ENCODE data around the gene SMAD2.

SMAD2 gene

DNA sequence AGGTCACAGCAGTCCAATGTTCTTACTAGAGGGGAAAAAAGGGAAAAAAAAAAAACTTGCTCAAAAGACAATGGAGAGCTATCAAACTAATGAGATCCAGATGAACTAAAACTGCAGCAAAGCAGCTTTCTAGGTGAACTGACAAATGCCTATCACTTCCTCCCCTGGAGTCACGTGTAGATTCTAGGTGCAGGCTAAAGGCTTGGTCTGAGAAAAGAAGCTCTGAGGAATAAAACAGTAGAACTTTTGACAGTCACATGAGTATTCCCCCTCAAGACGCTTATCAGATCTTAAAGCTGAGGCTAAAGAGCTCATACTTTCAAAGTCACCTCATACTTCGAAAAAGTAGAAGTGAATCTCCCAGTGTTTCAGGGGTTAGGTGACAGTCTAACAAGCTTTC is 42.3 kb downstream of the SMAD2 start:
- TF ChIP-seq, protein P1, sequence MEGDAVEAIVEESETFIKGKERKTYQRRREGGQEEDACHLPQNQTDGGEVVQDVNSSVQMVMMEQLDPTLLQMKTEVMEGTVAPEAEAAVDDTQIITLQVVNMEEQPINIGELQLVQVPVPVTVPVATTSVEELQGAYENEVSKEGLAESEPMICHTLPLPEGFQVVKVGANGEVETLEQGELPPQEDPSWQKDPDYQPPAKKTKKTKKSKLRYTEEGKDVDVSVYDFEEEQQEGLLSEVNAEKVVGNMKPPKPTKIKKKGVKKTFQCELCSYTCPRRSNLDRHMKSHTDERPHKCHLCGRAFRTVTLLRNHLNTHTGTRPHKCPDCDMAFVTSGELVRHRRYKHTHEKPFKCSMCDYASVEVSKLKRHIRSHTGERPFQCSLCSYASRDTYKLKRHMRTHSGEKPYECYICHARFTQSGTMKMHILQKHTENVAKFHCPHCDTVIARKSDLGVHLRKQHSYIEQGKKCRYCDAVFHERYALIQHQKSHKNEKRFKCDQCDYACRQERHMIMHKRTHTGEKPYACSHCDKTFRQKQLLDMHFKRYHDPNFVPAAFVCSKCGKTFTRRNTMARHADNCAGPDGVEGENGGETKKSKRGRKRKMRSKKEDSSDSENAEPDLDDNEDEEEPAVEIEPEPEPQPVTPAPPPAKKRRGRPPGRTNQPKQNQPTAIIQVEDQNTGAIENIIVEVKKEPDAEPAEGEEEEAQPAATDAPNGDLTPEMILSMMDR (conservative IDR thresholded peaks at IDR 0.05; ENCODE audit: low read depth, low read length) = no peak
- H3K4me3 ChIP-seq (ENCODE audit: low read length) = no peak overlapping the region
- no peak for DNase-seq (ENCODE audit: low read depth)

DNA sequence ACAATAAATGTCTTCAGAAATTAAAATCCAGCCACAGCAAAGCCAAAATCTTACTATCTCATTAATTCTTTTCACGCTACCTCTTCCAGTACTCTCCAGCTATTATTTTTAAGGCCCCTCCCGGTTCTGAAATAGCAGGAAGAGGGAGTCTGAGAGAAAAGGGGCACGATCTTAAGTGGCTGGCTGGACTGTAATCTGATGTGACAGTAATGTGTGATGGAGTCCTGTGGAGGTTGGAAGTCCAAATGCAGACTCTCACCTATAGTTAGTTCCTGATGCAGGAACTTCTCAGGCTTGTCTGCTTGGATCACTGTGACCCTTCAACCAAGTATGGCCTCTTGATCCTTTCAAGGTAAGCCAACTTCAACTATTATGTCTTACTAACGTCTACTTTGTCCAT is 43.2 kb downstream of the SMAD2 start:
- H3K4me3 ChIP-seq (ENCODE audit: low read length) = no peak overlapping the region
- DNase-seq (ENCODE audit: low read depth) = no peak
- TF ChIP-seq, protein P1 (conservative IDR thresholded peaks at IDR 0.05; ENCODE audit: low read depth, low read length) = no peak

DNA sequence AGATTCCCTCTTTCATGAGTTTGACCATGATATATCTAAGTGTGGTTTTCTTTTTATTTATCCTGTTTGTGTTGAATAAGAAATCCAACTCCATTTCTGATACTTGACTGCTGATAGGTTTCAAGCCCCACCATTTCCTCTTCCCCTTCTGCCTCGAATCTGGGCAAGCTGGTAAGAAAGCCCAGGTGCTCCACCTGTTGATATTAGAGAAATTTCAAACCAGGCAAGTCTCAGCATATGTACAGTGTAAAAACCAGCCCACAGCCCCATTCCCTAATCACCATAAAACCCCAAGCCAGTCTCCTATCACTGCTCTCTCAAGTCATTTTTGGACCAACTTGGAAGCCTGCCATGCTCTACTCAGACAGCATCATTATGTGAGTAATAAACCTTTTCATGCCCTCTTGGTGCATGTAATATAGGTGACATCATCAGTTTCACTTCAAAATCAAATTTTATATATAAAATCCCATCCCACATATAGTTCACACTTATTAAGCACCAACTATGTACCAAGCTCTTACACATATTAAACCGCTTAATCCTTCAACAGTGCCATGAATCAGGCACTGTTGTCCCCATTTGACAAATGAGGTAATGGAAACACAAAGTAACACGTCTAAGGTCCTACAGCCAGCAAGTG is 46.6 kb downstream of the SMAD2 start:
- no peak overlapping the region for H3K4me3 ChIP-seq (ENCODE audit: low read length)
- TF ChIP-seq, protein P1 (conservative IDR thresholded peaks at IDR 0.05; ENCODE audit: low read depth, low read length) = no peak
- peak; percentile 72 for DNase-seq (ENCODE audit: low read depth)

DNA sequence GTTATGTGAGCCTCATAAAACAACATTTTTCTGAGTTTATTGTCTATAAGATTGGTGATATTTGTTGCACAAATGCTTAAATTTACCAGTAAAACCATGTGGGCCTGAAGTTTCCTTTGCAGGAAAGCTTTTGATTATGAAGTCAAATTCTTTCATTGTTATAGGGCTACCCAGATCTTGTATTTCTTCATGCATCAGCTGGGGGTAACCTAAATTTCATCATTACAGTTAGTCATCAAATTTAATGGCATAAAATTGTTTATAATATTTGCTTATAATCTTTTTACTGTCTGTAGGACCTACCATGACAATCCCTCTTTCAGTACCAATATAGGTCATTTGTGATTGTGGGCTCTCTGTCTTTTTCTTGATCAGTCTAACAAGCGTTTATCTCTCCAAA is 47.8 kb downstream of the SMAD2 start:
- TF ChIP-seq, protein P1 (conservative IDR thresholded peaks at IDR 0.05; ENCODE audit: low read depth, low read length) = no peak
- DNase-seq (ENCODE audit: low read depth) = no peak
- H3K4me3 ChIP-seq (ENCODE audit: low read length) = no peak overlapping the region

DNA sequence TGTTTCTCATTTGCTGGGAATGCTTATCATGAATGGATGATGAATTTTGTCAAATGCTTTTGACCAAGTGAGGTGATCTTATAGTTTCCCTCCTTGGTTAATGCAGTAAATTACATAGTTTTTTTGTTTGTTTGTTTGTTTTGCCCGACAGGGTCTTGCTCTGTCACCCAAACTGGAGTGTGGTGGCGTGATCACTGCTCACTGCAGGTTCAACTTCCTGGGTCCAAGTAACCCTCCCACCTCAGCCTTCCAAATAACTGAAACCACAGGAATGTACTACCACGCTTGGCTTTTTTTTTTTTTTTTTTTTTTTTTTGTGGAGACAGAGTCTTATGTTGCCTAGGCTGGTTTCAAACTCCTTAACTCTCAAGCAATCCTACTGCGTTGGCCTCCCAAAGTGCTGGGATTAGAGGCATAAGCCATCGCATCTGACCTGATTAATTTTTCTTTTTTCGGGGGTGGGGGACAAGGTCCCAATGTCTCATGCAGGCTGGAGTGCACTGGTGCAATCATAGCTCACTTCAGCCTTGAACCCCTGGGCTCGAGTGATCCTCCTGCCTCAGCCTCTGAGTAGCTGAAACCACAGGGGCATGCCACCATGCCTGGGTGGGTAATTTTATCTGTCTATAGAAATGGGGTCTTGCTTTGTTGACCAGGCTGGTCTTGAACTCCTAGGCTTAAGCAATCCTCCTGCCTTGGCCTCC is 48.6 kb downstream of the SMAD2 start:
- DNase-seq (ENCODE audit: low read depth) = peak; percentile 73
- H3K4me3 ChIP-seq (ENCODE audit: low read length) = peak overlapping the region; percentile 18
- TF ChIP-seq, protein P1 (conservative IDR thresholded peaks at IDR 0.05; ENCODE audit: low read depth, low read length) = no peak

DNA sequence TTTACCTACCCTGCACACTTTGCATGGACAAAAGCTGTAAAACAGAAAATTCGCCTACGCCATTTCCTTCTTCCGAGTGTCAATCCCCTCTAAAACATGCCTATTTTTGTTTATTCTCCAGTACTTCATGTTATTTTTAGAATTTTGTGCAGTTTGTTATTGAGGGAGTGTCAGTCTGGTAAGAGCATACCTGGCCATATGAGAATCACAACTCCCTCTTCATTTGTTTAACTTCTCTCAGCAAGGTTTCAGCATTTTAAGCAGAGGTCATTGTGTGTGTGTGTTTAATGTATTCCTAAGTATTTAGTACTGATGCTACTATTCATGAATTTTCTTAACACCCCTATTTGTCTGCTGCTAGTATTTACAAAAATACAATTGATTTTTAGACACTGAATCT is 49.4 kb downstream of the SMAD2 start:
- TF ChIP-seq, protein P1 (conservative IDR thresholded peaks at IDR 0.05; ENCODE audit: low read depth, low read length) = no peak
- DNase-seq (ENCODE audit: low read depth) = no peak
- H3K4me3 ChIP-seq (ENCODE audit: low read length) = no peak overlapping the region

DNA sequence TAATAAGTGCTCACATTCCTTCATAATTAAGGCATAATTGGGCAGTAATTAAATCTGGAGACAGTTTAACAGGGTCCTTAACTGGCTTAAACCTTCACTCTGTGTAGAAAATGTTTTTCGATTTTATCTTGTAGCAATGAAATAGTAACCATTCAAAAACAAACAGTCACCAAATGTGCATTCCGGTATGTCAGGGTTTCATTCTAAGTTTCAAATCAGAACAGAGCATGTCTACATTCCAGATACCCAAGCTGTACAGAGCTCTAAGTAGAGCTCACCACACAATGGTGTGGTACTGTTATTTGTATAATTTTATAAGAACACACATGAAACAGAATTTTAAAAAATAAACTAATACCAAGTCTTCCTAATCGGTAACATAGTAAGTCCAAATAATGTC is 52.6 kb downstream of the SMAD2 start:
- TF ChIP-seq, protein P1 (conservative IDR thresholded peaks at IDR 0.05; ENCODE audit: low read depth, low read length) = no peak
- no peak overlapping the region for H3K4me3 ChIP-seq (ENCODE audit: low read length)
- no peak for DNase-seq (ENCODE audit: low read depth)

All from retinal pigment epithelial cell (primary cell).